Stomach (tissue), 4 donors: Measurements from ENCODE around the gene MAP3K12.

ENCODE experiments used
- EP300 ChIP-seq: sonication (generic); formaldehyde crosslinking; IDR thresholded peaks from one replicate; pipeline ENCODE4 v1.6.1; 2017; ENCODE audit warnings: antibody characterized with exemption
- POLR2A ChIP-seq, 4 donors: fragments of 450-650 bp; IDR thresholded peaks; one replicate each; pipeline ENCODE4 v1.6.1; 2016; ENCODE audit warnings: antibody characterized with exemption in 4 of 4, control low read depth in 2 of 4, mild to moderate bottlenecking in 1 of 4, moderate library complexity in 1 of 4

- TF ChIP-seq POLR2A (IDR thresholded peaks at IDR 0.05), result no peak
- no peak for TF ChIP-seq EP300
Measured at GRCh38 chr12:53472056-53472582, 27.1 kb downstream of the MAP3K12 start.
